ENCODE measurements around the gene OGA.

GRCh38 chr10:101818119-101818871 is at the start of gene OGA:
- peak; percentile 80 to 98 (median 93) for TF ChIP-seq POLR2A (IDR thresholded peaks at IDR 0.05)
- TF ChIP-seq CTCF (IDR thresholded peaks at IDR 0.05): peak in 1 of 7 experiments; percentile 19
